ENCODE measurements around the gene FERMT3. TPM values are rescaled to one million over a fixed set of nuclear protein-coding genes. Genes with fewer than 3 reads are reported as not detected.

The FERMT3 gene
- 8.0 and 10.7 TPM in 2 replicates for total RNA-seq (ENCODE audit: low replicate concordance)

GRCh38 chr11:64206457-64207255 is at the start of gene FERMT3:
TSS of gene FERMT3 (plus strand) at chr11:64206721. CDS start at chr11:64207365, 644 bp downstream.

GRCh38 chr11:64165842-64166635 is 40.5 kb upstream of the FERMT3 start, which contains the start of gene MACROD1:
TSS of gene MACROD1 (minus strand) at chr11:64166113. CDS start at chr11:64165994, 119 bp downstream.

GRCh38 chr11:64185693-64186491 is 20.6 kb upstream of the FERMT3 start, which contains the start of gene STIP1:
TSS of gene STIP1 (plus strand) at chr11:64186171. CDS start at chr11:64186262, 91 bp downstream.

GRCh38 chr11:64225608-64226506 is 19.3 kb downstream of the FERMT3 start, which contains the start of the genes NUDT22 and TRPT1:
TSS of gene NUDT22 (plus strand) at chr11:64226274. CDS start at chr11:64226653, 379 bp downstream.
TSS of gene TRPT1 (minus strand) at chr11:64226186. CDS start at chr11:64225860, 326 bp downstream.

GRCh38 chr11:64230171-64230984 is 23.9 kb downstream of the FERMT3 start, which contains the start of gene DNAJC4:
TSS of gene DNAJC4 (plus strand) at chr11:64230548. CDS start at chr11:64230855, 307 bp downstream.

GRCh38 chr11:64233913-64234586 is 27.5 kb downstream of the FERMT3 start, which contains the start of gene VEGFB:
TSS of gene VEGFB (plus strand) at chr11:64234584. CDS start at chr11:64234834, 250 bp downstream.

GRCh38 chr11:64240435-64241240 is 34.1 kb downstream of the FERMT3 start, which contains the start of gene FKBP2:
TSS of gene FKBP2 (plus strand) at chr11:64241095. CDS start at chr11:64242388, 1,293 bp downstream.

GRCh38 chr11:64246871-64247728 is 40.6 kb downstream of the FERMT3 start, which contains the start of gene PPP1R14B:
TSS of gene PPP1R14B (minus strand) at chr11:64246943. CDS start at chr11:64246673, 270 bp downstream.

GRCh38 chr11:64251016-64251752 is 44.7 kb downstream of the FERMT3 start, which contains the start of gene PLCB3:
TSS of gene PLCB3 (plus strand) at chr11:64251530. CDS start at chr11:64251650, 120 bp downstream.

Other genes with a start within 250 kb of the FERMT3 start
- gene COX8A, start 232.1 kb upstream of the FERMT3 start, total RNA-seq (ENCODE audit: low replicate concordance), result 198 and 548 TPM in 2 replicates
- gene OTUB1, start 220.3 kb upstream of the FERMT3 start, total RNA-seq (ENCODE audit: low replicate concordance), result 59.2 and 63.1 TPM in 2 replicates
- gene FLRT1, start 170.8 kb upstream of the FERMT3 start, total RNA-seq (ENCODE audit: low replicate concordance), result under 0.01 TPM in 1 of 2 replicates, not detected in the other
- 24.5 and 25.4 TPM in 2 replicates for gene MACROD1, start 40.6 kb upstream of the FERMT3 start, total RNA-seq (ENCODE audit: low replicate concordance)
- 162 and 280 TPM in 2 replicates for gene STIP1, start 20.6 kb upstream of the FERMT3 start, total RNA-seq (ENCODE audit: low replicate concordance)
- 32.9 and 42.8 TPM in 2 replicates for gene TRPT1, start 19.5 kb downstream of the FERMT3 start, total RNA-seq (ENCODE audit: low replicate concordance)
- 34.6 and 72.8 TPM in 2 replicates for gene NUDT22, start 19.6 kb downstream of the FERMT3 start, total RNA-seq (ENCODE audit: low replicate concordance)
- gene DNAJC4, start 23.8 kb downstream of the FERMT3 start, total RNA-seq (ENCODE audit: low replicate concordance), result 11.7 and 12.6 TPM in 2 replicates
- 20.7 and 23.5 TPM in 2 replicates for gene VEGFB, start 27.9 kb downstream of the FERMT3 start, total RNA-seq (ENCODE audit: low replicate concordance)
- gene FKBP2, start 34.4 kb downstream of the FERMT3 start, total RNA-seq (ENCODE audit: low replicate concordance), result 67.4 and 90.4 TPM in 2 replicates
- 114 and 363 TPM in 2 replicates for gene PPP1R14B, start 40.2 kb downstream of the FERMT3 start, total RNA-seq (ENCODE audit: low replicate concordance)
- gene PLCB3, start 44.8 kb downstream of the FERMT3 start, total RNA-seq (ENCODE audit: low replicate concordance), result 43.6 and 50.0 TPM in 2 replicates
- 26.3 and 79.5 TPM in 2 replicates for gene BAD, start 77.9 kb downstream of the FERMT3 start, total RNA-seq (ENCODE audit: low replicate concordance)
- 6.9 and 7.1 TPM in 2 replicates for gene GPR137, start 79.1 kb downstream of the FERMT3 start, total RNA-seq (ENCODE audit: low replicate concordance)
- gene KCNK4, start 84.6 kb downstream of the FERMT3 start, total RNA-seq (ENCODE audit: low replicate concordance), result not detected in 2 replicates
- 0.15 and 0.23 TPM in 2 replicates for gene CATSPERZ, start 93.6 kb downstream of the FERMT3 start, total RNA-seq (ENCODE audit: low replicate concordance)
- 22.8 and 29.8 TPM in 2 replicates for gene ESRRA, start 98.8 kb downstream of the FERMT3 start, total RNA-seq (ENCODE audit: low replicate concordance)
- gene TRMT112, start 110.8 kb downstream of the FERMT3 start, total RNA-seq (ENCODE audit: low replicate concordance), result 244 and 288 TPM in 2 replicates
- 378 and 390 TPM in 2 replicates for gene PRDX5, start 111.4 kb downstream of the FERMT3 start, total RNA-seq (ENCODE audit: low replicate concordance)
- 0.12 and 3.2 TPM in 2 replicates for gene CCDC88B, start 133.5 kb downstream of the FERMT3 start, total RNA-seq (ENCODE audit: low replicate concordance)
- 39.3 and 51.6 TPM in 2 replicates for gene RPS6KA4, start 152.4 kb downstream of the FERMT3 start, total RNA-seq (ENCODE audit: low replicate concordance)